ENCODE measurements around the gene AMBRA1.

DNA sequence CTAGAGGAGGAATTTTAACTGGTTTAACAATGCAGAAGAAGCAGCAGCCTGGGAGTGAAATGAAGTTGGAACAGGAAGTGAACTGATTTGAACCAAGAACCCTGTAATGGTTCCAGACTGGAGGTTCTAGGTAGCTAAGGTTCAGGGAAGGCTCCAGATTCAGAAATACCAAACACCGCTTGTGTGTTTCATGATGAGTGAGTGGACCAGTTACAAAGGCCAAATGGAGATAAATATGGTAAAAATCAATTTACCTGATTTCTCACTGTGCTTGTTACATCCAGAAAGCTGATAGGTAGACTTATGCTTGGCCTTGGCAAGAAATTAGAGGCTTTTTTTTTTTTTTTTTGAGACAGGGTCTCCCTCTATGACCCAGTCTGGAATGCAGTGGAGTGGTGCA is 36.4 kb upstream of the AMBRA1 start:
- no peak for TF ChIP-seq POLR2AphosphoS5 (IDR thresholded peaks at IDR 0.05; ENCODE audit: low read depth)
- TF ChIP-seq, protein P1, sequence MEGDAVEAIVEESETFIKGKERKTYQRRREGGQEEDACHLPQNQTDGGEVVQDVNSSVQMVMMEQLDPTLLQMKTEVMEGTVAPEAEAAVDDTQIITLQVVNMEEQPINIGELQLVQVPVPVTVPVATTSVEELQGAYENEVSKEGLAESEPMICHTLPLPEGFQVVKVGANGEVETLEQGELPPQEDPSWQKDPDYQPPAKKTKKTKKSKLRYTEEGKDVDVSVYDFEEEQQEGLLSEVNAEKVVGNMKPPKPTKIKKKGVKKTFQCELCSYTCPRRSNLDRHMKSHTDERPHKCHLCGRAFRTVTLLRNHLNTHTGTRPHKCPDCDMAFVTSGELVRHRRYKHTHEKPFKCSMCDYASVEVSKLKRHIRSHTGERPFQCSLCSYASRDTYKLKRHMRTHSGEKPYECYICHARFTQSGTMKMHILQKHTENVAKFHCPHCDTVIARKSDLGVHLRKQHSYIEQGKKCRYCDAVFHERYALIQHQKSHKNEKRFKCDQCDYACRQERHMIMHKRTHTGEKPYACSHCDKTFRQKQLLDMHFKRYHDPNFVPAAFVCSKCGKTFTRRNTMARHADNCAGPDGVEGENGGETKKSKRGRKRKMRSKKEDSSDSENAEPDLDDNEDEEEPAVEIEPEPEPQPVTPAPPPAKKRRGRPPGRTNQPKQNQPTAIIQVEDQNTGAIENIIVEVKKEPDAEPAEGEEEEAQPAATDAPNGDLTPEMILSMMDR (IDR thresholded peaks at IDR 0.05; ENCODE audit: insufficient read depth, low read length): no peak
- TF ChIP-seq, protein P2, sequence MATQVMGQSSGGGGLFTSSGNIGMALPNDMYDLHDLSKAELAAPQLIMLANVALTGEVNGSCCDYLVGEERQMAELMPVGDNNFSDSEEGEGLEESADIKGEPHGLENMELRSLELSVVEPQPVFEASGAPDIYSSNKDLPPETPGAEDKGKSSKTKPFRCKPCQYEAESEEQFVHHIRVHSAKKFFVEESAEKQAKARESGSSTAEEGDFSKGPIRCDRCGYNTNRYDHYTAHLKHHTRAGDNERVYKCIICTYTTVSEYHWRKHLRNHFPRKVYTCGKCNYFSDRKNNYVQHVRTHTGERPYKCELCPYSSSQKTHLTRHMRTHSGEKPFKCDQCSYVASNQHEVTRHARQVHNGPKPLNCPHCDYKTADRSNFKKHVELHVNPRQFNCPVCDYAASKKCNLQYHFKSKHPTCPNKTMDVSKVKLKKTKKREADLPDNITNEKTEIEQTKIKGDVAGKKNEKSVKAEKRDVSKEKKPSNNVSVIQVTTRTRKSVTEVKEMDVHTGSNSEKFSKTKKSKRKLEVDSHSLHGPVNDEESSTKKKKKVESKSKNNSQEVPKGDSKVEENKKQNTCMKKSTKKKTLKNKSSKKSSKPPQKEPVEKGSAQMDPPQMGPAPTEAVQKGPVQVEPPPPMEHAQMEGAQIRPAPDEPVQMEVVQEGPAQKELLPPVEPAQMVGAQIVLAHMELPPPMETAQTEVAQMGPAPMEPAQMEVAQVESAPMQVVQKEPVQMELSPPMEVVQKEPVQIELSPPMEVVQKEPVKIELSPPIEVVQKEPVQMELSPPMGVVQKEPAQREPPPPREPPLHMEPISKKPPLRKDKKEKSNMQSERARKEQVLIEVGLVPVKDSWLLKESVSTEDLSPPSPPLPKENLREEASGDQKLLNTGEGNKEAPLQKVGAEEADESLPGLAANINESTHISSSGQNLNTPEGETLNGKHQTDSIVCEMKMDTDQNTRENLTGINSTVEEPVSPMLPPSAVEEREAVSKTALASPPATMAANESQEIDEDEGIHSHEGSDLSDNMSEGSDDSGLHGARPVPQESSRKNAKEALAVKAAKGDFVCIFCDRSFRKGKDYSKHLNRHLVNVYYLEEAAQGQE (IDR thresholded peaks at IDR 0.05; ENCODE audit: insufficient replicate concordance, low read depth): no peak
